ENCODE results near the gene SIGLECL1.

The SIGLECL1 gene

GRCh38 chr19:51253088-51253806 lies 2.4 kb downstream of the SIGLECL1 start:
- no peak for DNase-seq

GRCh38 chr19:51256155-51256625 lies 5.3 kb downstream of the SIGLECL1 start:
- no peak for DNase-seq

- DNase-seq = no peak
These were observed 6.6 kb downstream of the SIGLECL1 start for GRCh38 chr19:51257471-51257870.

GRCh38 chr19:51258165-51259160 lies 7.6 kb downstream of the SIGLECL1 start:
- DNase-seq = no peak

GRCh38 chr19:51259348-51260245 lies 8.7 kb downstream of the SIGLECL1 start:
- DNase-seq = no peak

- DNase-seq = no peak
These were observed 12.9 kb downstream of the SIGLECL1 start for GRCh38 chr19:51263808-51264207.

GRCh38 chr19:51271067-51271466 lies 20.2 kb downstream of the SIGLECL1 start:
- DNase-seq = no peak

- DNase-seq = no peak
These were observed 21.4 kb downstream of the SIGLECL1 start for GRCh38 chr19:51272183-51272810.

GRCh38 chr19:51274049-51274770 lies 23.3 kb downstream of the SIGLECL1 start:
- no peak for DNase-seq

- no peak for DNase-seq
These were observed 26.2 kb downstream of the SIGLECL1 start for GRCh38 chr19:51277112-51277511.

GRCh38 chr19:51282335-51282734 lies 31.5 kb downstream of the SIGLECL1 start:
- no peak for DNase-seq

GRCh38 chr19:51285682-51286081 lies 34.8 kb downstream of the SIGLECL1 start:
- no peak for DNase-seq

GRCh38 chr19:51289635-51290034 lies 38.8 kb downstream of the SIGLECL1 start:
- DNase-seq = no peak

GRCh38 chr19:51292971-51293370 lies 42.1 kb downstream of the SIGLECL1 start:
- no peak for DNase-seq

GRCh38 chr19:51293571-51294210 lies 42.8 kb downstream of the SIGLECL1 start:
- DNase-seq = no peak

- no peak for DNase-seq
These were observed 43.5 kb downstream of the SIGLECL1 start for GRCh38 chr19:51294211-51294976.

- DNase-seq = no peak
These were observed 44.1 kb downstream of the SIGLECL1 start for GRCh38 chr19:51294977-51295375.

GRCh38 chr19:51295382-51296126 lies 44.7 kb downstream of the SIGLECL1 start:
- DNase-seq = no peak

GRCh38 chr19:51296336-51297093 lies 45.6 kb downstream of the SIGLECL1 start:
- no peak for DNase-seq
